Breast epithelium (tissue), 4 donors: ENCODE data around the gene PRKCE. TPM values are rescaled to one million over a fixed set of nuclear protein-coding genes. Genes with fewer than 3 reads are reported as not detected.

Source experiments
- DNase-seq, 2 donors: peaks; one replicate each; pipeline ENCODE4 v3.0.0-alpha.2; 2019; ENCODE audit warnings: low spot score in 2 of 2
- H3K27ac ChIP-seq, 2 donors: fragments of 200-600 bp; sonication (generic) in 1 of 2; one replicate each; pipeline ENCODE4 v1.5.1; 2016 to 2019; ENCODE audit warnings: mild to moderate bottlenecking in 1 of 2
- H3K27me3 ChIP-seq, 2 donors: fragments of 200-600 bp; sonication (generic) in 1 of 2; one replicate each; pipeline versions ENCODE4 v1.5.1 to v1.6.0; 2017 to 2019; ENCODE audit warnings: control low read depth in 1 of 2, mild to moderate bottlenecking in 1 of 2
- H3K36me3 ChIP-seq: fragments of 200-600 bp; one replicate; pipeline ENCODE4 v1.5.1; 2019
- H3K4me1 ChIP-seq, 2 donors: fragments of 200-600 bp; sonication (generic); one replicate each; pipeline ENCODE4 v1.5.1; 2016 to 2019; ENCODE audit warnings: control low read depth in 1 of 2
- H3K4me3 ChIP-seq, 3 donors: fragments of 200-600 bp; sonication (generic); 1 replicate in 2 of 3; 2 replicates in 1 of 3; pipeline ENCODE4 v1.5.1; 2016 to 2019; ENCODE audit warnings: mild to moderate bottlenecking in 3 of 3, moderate library complexity in 2 of 3
- H3K9me3 ChIP-seq, 2 donors: fragments of 200-600 bp; sonication (generic) in 1 of 2; one replicate each; pipeline ENCODE4 v1.5.1; 2016 to 2019; ENCODE audit warnings: control low read depth in 1 of 2
- CTCF ChIP-seq, 3 donors: fragments of 450-650 bp; IDR thresholded peaks; one replicate each; pipeline ENCODE4 v1.5.1; 2016 to 2017; ENCODE audit warnings: antibody characterized with exemption in 3 of 3, mild to moderate bottlenecking in 3 of 3, moderate library complexity in 3 of 3
- POLR2A ChIP-seq: fragments of 450-650 bp; IDR thresholded peaks from one replicate; pipeline ENCODE4 v1.6.1; 2016; ENCODE audit warnings: antibody characterized with exemption, mild to moderate bottlenecking, moderate library complexity
- POLR2AphosphoS5 ChIP-seq, 3 donors: sonication (generic); formaldehyde crosslinking; IDR thresholded peaks; one replicate each; pipeline ENCODE4 v1.6.1; 2017; ENCODE audit warnings: antibody characterized with exemption in 3 of 3
- intact Hi-C: fragments of 100-400 bp; cut with DNase I; formaldehyde crosslinking; loops from one replicate; pipeline ENCODE4 v1.15.1; 2023; ENCODE audit warnings: low total_unique reads
- total RNA-seq, 3 donors: library from RNA; depleted of rRNA; stranded (reverse); fragments of >200 nt; gene quantifications; one replicate each; pipeline ENCODE4 v1.1.0, GENCODE V29; 2016

The PRKCE gene
- total RNA-seq, 3 donors from 2014 or later = 20.6 to 34.0 (median 23.6) TPM

DNA sequence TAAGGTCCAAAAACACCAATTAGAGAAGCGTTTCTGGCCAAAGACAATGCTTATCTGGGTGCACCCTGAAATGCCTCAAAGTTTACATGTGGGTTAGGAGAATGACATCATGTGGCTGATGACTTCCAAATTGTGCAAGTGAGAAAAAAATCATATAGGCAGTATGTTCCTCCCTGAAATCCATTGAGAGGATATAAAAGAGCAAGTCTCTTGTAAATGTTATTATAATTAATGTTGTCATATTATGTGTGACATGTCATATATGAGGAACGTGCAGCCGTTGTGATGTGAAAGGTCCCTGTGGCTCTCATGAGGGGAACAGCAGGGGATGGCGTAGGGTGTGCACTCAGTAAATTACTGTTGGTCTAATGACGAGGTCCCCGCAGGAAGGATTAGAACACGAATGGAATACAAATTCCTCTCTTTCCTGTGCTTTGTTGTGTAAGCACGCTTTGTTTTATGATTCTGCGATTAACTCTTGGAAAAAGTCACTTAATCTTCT lies 290.8 kb downstream of the PRKCE start:
- no peaks in the 10 kb centered on the region for H3K27me3 ChIP-seq
- intact Hi-C loops = loop anchor here (10.0 kb wide), 1 partner anchor 1197 kb away; no protein-coding TSS in a partner anchor
- H3K4me1 ChIP-seq = peaks cover 0 to 7% of the 10 kb centered on the region in 2 donors
- H3K9me3 ChIP-seq = no peaks in the 10 kb centered on the region
- H3K27ac ChIP-seq = no peak overlapping the region
- no peak overlapping the region for H3K4me3 ChIP-seq
- DNase-seq = no peak
- TF ChIP-seq POLR2AphosphoS5 (IDR thresholded peaks at IDR 0.05) = no peak
- TF ChIP-seq CTCF (IDR thresholded peaks at IDR 0.05) = no peak
- TF ChIP-seq POLR2A = no peak
- H3K36me3 ChIP-seq = no peaks in the 10 kb centered on the region

GRCh38 chr2:45943219-45944044 lies 292.0 kb downstream of the PRKCE start:
- Histone ChIP-seq H3K36me3 (no peaks in the 10 kb centered on the region), H3K9me3 (no peaks in the 10 kb centered on the region), H3K4me3 (no peak overlapping the region), H3K4me1 (peaks cover 0 to 2% of the 10 kb centered on the region in 2 donors), H3K27me3 (no peaks in the 10 kb centered on the region), H3K27ac (no peak overlapping the region)
- TF ChIP-seq POLR2AphosphoS5 (IDR thresholded peaks at IDR 0.05) (no peak), CTCF (IDR thresholded peaks at IDR 0.05) (no peak), POLR2A (no peak)
- DNase-seq = no peak
- intact Hi-C loops = loop anchor here (10.0 kb wide), 1 partner anchor 1199 kb away; no protein-coding TSS in a partner anchor

GRCh38 chr2:45944074-45944473 lies 292.6 kb downstream of the PRKCE start:
- H3K9me3 ChIP-seq = no peaks in the 10 kb centered on the region
- no peaks in the 10 kb centered on the region for H3K4me1 ChIP-seq
- intact Hi-C loops = loop anchor here (10.0 kb wide), 1 partner anchor 1199 kb away; no protein-coding TSS in a partner anchor
- H3K36me3 ChIP-seq = no peaks in the 10 kb centered on the region
- no peaks in the 10 kb centered on the region for H3K27me3 ChIP-seq
- TF ChIP-seq POLR2A (no peak), POLR2AphosphoS5 (IDR thresholded peaks at IDR 0.05) (no peak), CTCF (IDR thresholded peaks at IDR 0.05) (no peak)
- H3K27ac ChIP-seq = no peak overlapping the region
- no peak for DNase-seq
- H3K4me3 ChIP-seq = no peak overlapping the region

DNA sequence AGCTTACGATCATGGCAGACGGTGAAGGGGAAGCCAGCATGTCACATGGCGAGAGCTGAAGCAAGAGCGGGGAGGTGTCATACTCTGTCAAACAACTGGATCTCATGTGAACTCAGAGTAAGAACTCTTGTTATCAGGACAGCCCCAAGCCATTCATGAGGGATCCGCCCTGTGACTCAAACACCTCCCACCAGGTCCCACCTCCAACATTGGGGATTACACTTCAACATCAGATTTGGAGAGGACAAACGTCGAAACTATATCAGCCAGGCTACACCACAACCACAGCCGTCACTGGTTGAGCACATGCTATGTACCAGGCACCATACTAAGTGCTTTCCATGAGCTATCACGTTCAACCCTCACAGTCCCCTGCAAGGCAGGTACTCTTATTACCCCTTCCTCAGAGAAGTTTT lies 293.8 kb downstream of the PRKCE start:
- H3K27me3 ChIP-seq = no peaks in the 10 kb centered on the region
- no peak overlapping the region for H3K4me3 ChIP-seq
- H3K4me1 ChIP-seq = no peaks in the 10 kb centered on the region
- DNase-seq = no peak
- TF ChIP-seq POLR2A (no peak), CTCF (IDR thresholded peaks at IDR 0.05) (no peak), POLR2AphosphoS5 (IDR thresholded peaks at IDR 0.05) (no peak)
- H3K27ac ChIP-seq = no peak overlapping the region
- intact Hi-C loops = loop anchor here (10.0 kb wide), 1 partner anchor 1201 kb away; no protein-coding TSS in a partner anchor
- H3K9me3 ChIP-seq = no peaks in the 10 kb centered on the region
- no peaks in the 10 kb centered on the region for H3K36me3 ChIP-seq

DNA sequence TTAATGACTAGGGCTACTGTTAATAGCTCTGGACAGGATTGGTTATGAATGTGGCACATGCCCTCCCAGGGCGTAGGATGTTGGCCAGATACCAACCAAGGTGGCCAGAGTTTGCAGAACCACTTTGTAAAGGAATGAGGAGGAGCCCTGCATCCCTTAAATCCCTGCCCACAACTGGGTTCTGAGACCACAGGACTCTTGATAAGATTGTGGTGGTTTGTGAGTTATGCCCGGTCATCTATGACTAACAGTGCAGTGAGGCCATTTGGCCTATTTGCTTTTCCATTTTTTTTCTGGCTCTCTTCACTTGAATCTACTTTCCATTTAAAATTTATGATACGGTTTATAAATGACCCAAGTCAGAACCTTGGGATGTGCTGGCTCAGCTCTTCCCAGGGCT lies 294.5 kb downstream of the PRKCE start:
- Histone ChIP-seq H3K36me3 (no peaks in the 10 kb centered on the region), H3K4me3 (no peak overlapping the region), H3K27ac (no peak overlapping the region), H3K4me1 (no peaks in the 10 kb centered on the region), H3K9me3 (no peaks in the 10 kb centered on the region), H3K27me3 (no peaks in the 10 kb centered on the region)
- DNase-seq = no peak
- TF ChIP-seq POLR2AphosphoS5 (IDR thresholded peaks at IDR 0.05) (no peak), POLR2A (no peak), CTCF (IDR thresholded peaks at IDR 0.05) (no peak)
- intact Hi-C loops = loop anchor here (10.0 kb wide), 1 partner anchor 1201 kb away; no protein-coding TSS in a partner anchor
